HepG2 (cell line): ENCODE results near the gene PUDP. TPM values are rescaled to one million over a fixed set of nuclear protein-coding genes. Genes with fewer than 3 reads are reported as not detected.

Experiments
- ATAC-seq: fragments of 200-7000 bp; cut with Tn5 transposase; 3 replicates; pipeline ENCODE4 v1.9.1; 2020; ENCODE audit warnings: mild to moderate bottlenecking, moderate library complexity
- BruUV-seq: library from RNA; stranded (reverse); fragments of 400-500 nt; replicated peaks from 2 replicates; lab custom pipeline; 2021; lab: Mats Ljungman, UMichigan
- CTCF ChIA-PET: fragments of 300-600 bp; formaldehyde crosslinking; extraction: SDS; loops from one replicate; lab custom pipeline; 2021; ENCODE audit warnings: low total read pairs, inconsistent platforms, low intra/inter-chr PET ratio; lab: Yijun Ruan, JAX
- POLR2A ChIA-PET: fragments of 350-600 bp; sonication (Branson Sonifier 250); formaldehyde crosslinking; loops from one replicate; lab custom pipeline; 2020; ENCODE audit warnings: antibody characterized with exemption, inconsistent platforms; lab: Yijun Ruan, JAX
- DNase-seq: peaks from one replicate; pipeline ENCODE4 v3.0.0-alpha.2; 2015; ENCODE audit warnings: low spot score
- FAIRE-seq: peaks from 3 replicates; lab custom pipeline; 2011; peaks lifted over from hg19 to GRCh38; lab: Jason Lieb, UNC
- H2AFZ ChIP-seq: one replicate; pipeline ENCODE4 v1.6.1; 2011; ENCODE audit warnings: low read length, inconsistent platforms
- H3K27ac ChIP-seq: fragments of 300-600 bp; 3 replicates; pipeline ENCODE4 v1.8.0; 2011; ENCODE audit warnings: mixed run types, mild to moderate bottlenecking, mixed read lengths, low read length, inconsistent platforms; ENCODE audit not compliant: insufficient read depth; ENCODE audit errors: extremely low read length
- H3K27me3 ChIP-seq, 2 experiments: fragments of 200-600 bp in 1 of 2; 2 replicates in 1 of 2; 3 replicates in 1 of 2; pipeline versions ENCODE4 v1.6.0 to v1.8.0; 2011; ENCODE audit warnings: low read length in 2 of 2, mild to moderate bottlenecking in 2 of 2, moderate library complexity in 2 of 2, inconsistent platforms in 1 of 2; ENCODE audit not compliant: insufficient read depth in 2 of 2, control insufficient read depth in 1 of 2
- H3K36me3 ChIP-seq, 2 experiments: fragments of 200-600 bp in 1 of 2; replicated peaks in 1 of 2; 2 replicates in 1 of 2; 3 replicates in 1 of 2; pipeline versions ENCODE4 v1.5.1 to v1.8.0; 2011; ENCODE audit warnings: low read length in 2 of 2, inconsistent platforms in 1 of 2; ENCODE audit not compliant: insufficient read depth in 2 of 2, control insufficient read depth in 1 of 2
- H3K4me1 ChIP-seq: 2 replicates; pipeline ENCODE4 v1.5.1; 2012; ENCODE audit warnings: low read length, inconsistent platforms; ENCODE audit not compliant: insufficient read depth
- H3K4me2 ChIP-seq: 2 replicates; pipeline ENCODE4 v1.6.0; 2011; ENCODE audit warnings: low read depth, low read length, inconsistent platforms
- H3K4me3 ChIP-seq, 3 experiments: fragments of 200-600 bp in 1 of 3; sonication (generic), shearing (Covaris generic) in 1 of 3; replicated peaks in 1 of 3; 2 replicates each; pipeline ENCODE4 v1.5.1; 2011 to 2016; ENCODE audit warnings: low read length in 3 of 3, inconsistent platforms in 2 of 3, low read depth in 2 of 3, mild to moderate bottlenecking in 2 of 3, control low read depth in 1 of 3, mixed read lengths in 1 of 3; ENCODE audit not compliant: insufficient read depth in 1 of 3
- H3K79me2 ChIP-seq: one replicate; pipeline ENCODE4 v1.6.1; 2011; ENCODE audit warnings: low read length, inconsistent platforms; ENCODE audit not compliant: insufficient read depth
- H3K9ac ChIP-seq: 2 replicates; pipeline ENCODE4 v1.6.0; 2011; ENCODE audit warnings: mild to moderate bottlenecking, low read depth, low read length, inconsistent platforms; ENCODE audit not compliant: insufficient read depth
- H3K9me3 ChIP-seq: 2 replicates; pipeline ENCODE4 v1.5.1; 2012; ENCODE audit warnings: mild to moderate bottlenecking, low read length
- H4K20me1 ChIP-seq: 2 replicates; pipeline ENCODE4 v1.6.0; 2011; ENCODE audit warnings: inconsistent platforms, mild to moderate bottlenecking, low read length, moderate library complexity; ENCODE audit not compliant: insufficient read depth
- ARNTL ChIP-seq: sonication (generic); formaldehyde crosslinking; IDR thresholded peaks from 2 replicates; pipeline ENCODE4 v1.4.0; 2020; ENCODE audit warnings: mild to moderate bottlenecking, missing genetic modification reagents
- DNMT3B ChIP-seq: conservative IDR thresholded peaks from 2 replicates; pipeline ENCODE4 v1.6.1; 2016; ENCODE audit warnings: missing biosample characterization, control low read depth
- ELF1 ChIP-seq: sonication (generic); formaldehyde crosslinking; IDR thresholded peaks from 2 replicates; pipeline ENCODE4 v1.4.0; 2020; ENCODE audit warnings: missing genetic modification reagents
- HDAC2 ChIP-seq: sonication (generic); formaldehyde crosslinking; IDR thresholded peaks from 2 replicates; pipeline ENCODE4 v1.4.0; 2020; ENCODE audit warnings: missing genetic modification reagents
- KDM4B ChIP-seq: sonication (generic); formaldehyde crosslinking; IDR thresholded peaks from 2 replicates; pipeline ENCODE4 v1.4.0; 2020; ENCODE audit warnings: missing genetic modification reagents
- MAFG ChIP-seq: sonication (generic); formaldehyde crosslinking; IDR thresholded peaks from 2 replicates; pipeline ENCODE4 v1.5.1; 2020; ENCODE audit warnings: mild to moderate bottlenecking, missing genetic modification reagents
- PHB2 ChIP-seq: fragments of 450-650 bp; IDR thresholded peaks from 2 replicates; pipeline ENCODE4 v1.6.1; 2018; ENCODE audit not compliant: partially characterized antibody
- ZNF234 ChIP-seq: sonication (generic); formaldehyde crosslinking; conservative IDR thresholded peaks from 2 replicates; pipeline ENCODE4 v1.5.1; 2020; ENCODE audit warnings: mild to moderate bottlenecking, missing genetic modification reagents
- ZNF350 ChIP-seq: sonication (generic); formaldehyde crosslinking; IDR thresholded peaks from 2 replicates; pipeline ENCODE4 v1.4.0; 2020; ENCODE audit warnings: mild to moderate bottlenecking, low read depth, missing genetic modification reagents, borderline replicate concordance
- ZNF382 ChIP-seq: sonication (generic); formaldehyde crosslinking; IDR thresholded peaks from 2 replicates; pipeline ENCODE4 v1.5.0; 2020; ENCODE audit warnings: missing genetic modification reagents, mild to moderate bottlenecking, borderline replicate concordance
- ZNF678 ChIP-seq: sonication (generic); formaldehyde crosslinking; IDR thresholded peaks from 2 replicates; pipeline ENCODE4 v1.4.0; 2020; ENCODE audit warnings: mild to moderate bottlenecking, missing genetic modification reagents
- ZNF746 ChIP-seq: sonication (generic); formaldehyde crosslinking; IDR thresholded peaks from 2 replicates; pipeline ENCODE4 v1.8.0; 2022; ENCODE audit warnings: mild to moderate bottlenecking, missing genetic modification reagents
- WGBS: methylation state at CpG from one replicate; pipeline ENCODE4 v1.1.6; 2017; ENCODE audit warnings: low lambda C conversion rate; 5-methylcytosine and 5-hydroxymethylcytosine counted together
- in situ Hi-C: cut with HindIII; loops from 2 replicates; pipeline ENCODE4 v1.10.0; 2017; ENCODE audit warnings: low pct_unique_long_range_greater_than_20kb; ENCODE audit not compliant: extremely low pct_ligation_motif_present
- intact Hi-C: fragments of 100-400 bp; cut with micrococcal nuclease; formaldehyde crosslinking; loops from one replicate; pipeline ENCODE4 v1.10.0; 2022; ENCODE audit not compliant: unreplicated experiment
- polyA plus RNA-seq, 8 experiments: library from polyadenylated mRNA; depleted of rRNA in 3 of 8; stranded (reverse) in 7 of 8; unstranded in 1 of 8; fragments of >200 nt; fragmentation: Illumina TruSeq in 4 of 8; extraction: Trizol in 4 of 8; gene quantifications; 2 replicates each; pipeline versions ENCODE4 v1.2.1 to v1.2.3, GENCODE V29; 2011 to 2016; ENCODE audit warnings: low read depth in 4 of 8, missing spikeins in 1 of 8, mixed read lengths in 1 of 8; ENCODE audit not compliant: insufficient read depth in 1 of 8
- total RNA-seq, 5 experiments: library from RNA; depleted of rRNA; stranded (reverse); fragments of >200 nt; fragmentation: Illumina TruSeq; extraction: Trizol; gene quantifications; 2 replicates each; pipeline ENCODE4 v1.2.3, GENCODE V29; 2016; ENCODE audit warnings: low read depth in 1 of 5
- TF ChIP-seq, protein P1 (sequence below): IDR thresholded peaks from 2 replicates; pipeline ENCODE4 v1.6.1; 2016; ENCODE audit warnings: mild to moderate bottlenecking

Gene PUDP
- total and polyA plus RNA-seq, 2 of the 13 experiments (the other 11 are each of a cell fraction or from before 2014, with no cell fraction given), result 7.5 to 23.5 TPM

GRCh38 chrX:7084841-7085240 is 63.1 kb downstream of the PUDP start:
- Histone ChIP-seq H3K9me3 (no peaks in the 10 kb centered on the region), H3K79me2 (no peaks in the 10 kb centered on the region), H3K36me3 (0 out of 5 replicates have a peak, but pooled peaks cover 0 to 3% of the 10 kb centered on the region in 2 experiments), H3K4me3 (no peak overlapping the region), H3K27ac (no peak overlapping the region), H4K20me1 (no peaks in the 10 kb centered on the region), H2AFZ (no peak overlapping the region), H3K27me3 (no peaks in the 10 kb centered on the region), H3K4me2 (no peak overlapping the region), H3K9ac (no peak overlapping the region), H3K4me1 (no peaks in the 10 kb centered on the region)
- no peak for DNase-seq
- intact Hi-C loops (no loop called here), in situ Hi-C loops (no loop called here)
- TF ChIP-seq ELF1 (CRISPR knock-in tag), result no peak
- no peak for TF ChIP-seq KDM4B (CRISPR knock-in tag)
- no peak for TF ChIP-seq ZNF234
- TF ChIP-seq MAFG (CRISPR knock-in tag), result no peak
- TF ChIP-seq ARNTL (CRISPR knock-in tag), result no peak
- no peak for TF ChIP-seq ZNF382
- no peak for TF ChIP-seq PHB2
- TF ChIP-seq DNMT3B (CRISPR knock-in tag), result no peak
- TF ChIP-seq, protein P1, sequence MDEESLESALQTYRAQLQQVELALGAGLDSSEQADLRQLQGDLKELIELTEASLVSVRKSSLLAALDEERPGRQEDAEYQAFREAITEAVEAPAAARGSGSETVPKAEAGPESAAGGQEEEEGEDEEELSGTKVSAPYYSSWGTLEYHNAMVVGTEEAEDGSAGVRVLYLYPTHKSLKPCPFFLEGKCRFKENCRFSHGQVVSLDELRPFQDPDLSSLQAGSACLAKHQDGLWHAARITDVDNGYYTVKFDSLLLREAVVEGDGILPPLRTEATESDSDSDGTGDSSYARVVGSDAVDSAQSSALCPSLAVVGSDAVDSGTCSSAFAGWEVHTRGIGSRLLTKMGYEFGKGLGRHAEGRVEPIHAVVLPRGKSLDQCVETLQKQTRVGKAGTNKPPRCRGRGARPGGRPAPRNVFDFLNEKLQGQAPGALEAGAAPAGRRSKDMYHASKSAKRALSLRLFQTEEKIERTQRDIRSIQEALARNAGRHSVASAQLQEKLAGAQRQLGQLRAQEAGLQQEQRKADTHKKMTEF, result no peak
- no peak for TF ChIP-seq ZNF746 (CRISPR knock-in tag)
- TF ChIP-seq HDAC2 (CRISPR knock-in tag), result no peak
- TF ChIP-seq ZNF350 (CRISPR knock-in tag), result no peak
- TF ChIP-seq ZNF678 (CRISPR knock-in tag), result no peak
- ChIA-PET CTCF (no interaction called here), POLR2A (no interaction called here)
- no peak for ATAC-seq
- BruUV-seq, result no TSS peak
- no peak for FAIRE-seq
- WGBS, result 99% methylated on average over 10 of the region's 10 CpGs
